Astrocyte of the spinal cord (primary cell): ENCODE data around the gene ZCCHC7.
"Not testable (repeated sequence)": the region's sequence is repeated elsewhere in the genome, so short reads cannot be mapped to it uniquely, and the experiment has no call there.

Experiments
- DNase-seq: peaks from one replicate; pipeline ENCODE4 v3.0.0; 2011; ENCODE audit warnings: low read depth, low spot score
- H3K4me3 ChIP-seq: 2 replicates; pipeline ENCODE4 v1.5.1; 2011; ENCODE audit warnings: low read depth, mild to moderate bottlenecking, low read length, moderate library complexity
- CTCF ChIP-seq: IDR thresholded peaks from 2 replicates; pipeline ENCODE4 v1.5.1; 2012; ENCODE audit warnings: low read depth, mild to moderate bottlenecking, low read length, inconsistent platforms
- in situ Hi-C: cut with HindIII; loops from 2 replicates; pipeline ENCODE4 v1.10.0; 2017; ENCODE audit warnings: low sequenced_read_pairs

Gene ZCCHC7

DNA sequence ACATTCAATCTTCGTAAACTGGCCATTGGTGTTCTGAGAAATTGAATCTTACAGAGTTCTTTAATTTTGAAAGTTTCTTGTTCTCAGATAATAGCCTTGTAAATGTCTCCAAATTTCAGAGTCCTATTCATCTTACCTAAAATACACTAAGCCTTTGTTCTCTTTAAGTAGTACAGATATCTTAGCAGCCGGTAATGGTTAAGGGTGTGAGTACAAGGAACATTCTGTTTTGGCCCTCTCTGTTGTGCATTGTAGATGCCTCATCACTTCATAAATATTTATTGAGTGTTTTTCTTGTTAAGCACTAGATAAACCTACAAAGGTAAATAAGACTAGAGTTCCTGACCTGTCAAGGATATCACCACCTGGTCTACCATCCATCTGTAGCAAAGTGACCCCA is 35.2 kb downstream of the ZCCHC7 start:
- DNase-seq: no peak
- H3K4me3 ChIP-seq: no peak overlapping the region
- no peak for TF ChIP-seq CTCF
- in situ Hi-C loops: no loop called here

- DNase-seq: no peak
- no peak overlapping the region for H3K4me3 ChIP-seq
- in situ Hi-C loops: no loop called here
- no peak for TF ChIP-seq CTCF
These were observed 35.8 kb downstream of the ZCCHC7 start for GRCh38 chr9:37156205-37156604.

GRCh38 chr9:37156781-37157356 is 36.5 kb downstream of the ZCCHC7 start:
- DNase-seq: no peak
- in situ Hi-C loops: no loop called here
- TF ChIP-seq CTCF: no peak

GRCh38 chr9:37157726-37158377 is 37.5 kb downstream of the ZCCHC7 start:
- in situ Hi-C loops: no loop called here
- no peak for DNase-seq
- TF ChIP-seq CTCF: no peak

More at GRCh38 chr9:37156781-37157356, 36.5 kb downstream of the ZCCHC7 start:
- no peak overlapping the region for H3K4me3 ChIP-seq

DNA sequence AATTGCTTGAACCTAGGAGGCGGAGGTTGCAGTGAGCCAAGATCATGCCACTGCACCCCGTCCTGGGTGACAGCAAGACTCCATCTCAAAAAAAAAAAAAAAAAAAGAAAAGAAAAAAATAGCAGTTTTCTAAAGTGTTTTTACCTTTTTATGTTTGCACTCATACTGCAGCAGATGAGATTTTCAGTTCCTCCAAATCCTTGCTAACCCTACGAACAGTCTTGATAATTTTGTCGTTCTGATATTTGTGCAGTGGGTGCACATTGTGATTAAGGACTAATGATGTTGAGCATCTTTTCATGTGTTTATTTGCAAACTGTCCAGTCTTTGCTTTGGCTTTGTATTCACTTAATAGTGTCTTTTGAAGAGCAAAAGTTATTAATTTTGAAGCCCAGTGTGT is 42.9 kb downstream of the ZCCHC7 start:
- in situ Hi-C loops: no loop called here
- no peak for DNase-seq
- H3K4me3 ChIP-seq: no peak overlapping the region
- TF ChIP-seq CTCF: no peak

More at GRCh38 chr9:37157726-37158377, 37.5 kb downstream of the ZCCHC7 start:
- H3K4me3 ChIP-seq: no peak overlapping the region

DNA sequence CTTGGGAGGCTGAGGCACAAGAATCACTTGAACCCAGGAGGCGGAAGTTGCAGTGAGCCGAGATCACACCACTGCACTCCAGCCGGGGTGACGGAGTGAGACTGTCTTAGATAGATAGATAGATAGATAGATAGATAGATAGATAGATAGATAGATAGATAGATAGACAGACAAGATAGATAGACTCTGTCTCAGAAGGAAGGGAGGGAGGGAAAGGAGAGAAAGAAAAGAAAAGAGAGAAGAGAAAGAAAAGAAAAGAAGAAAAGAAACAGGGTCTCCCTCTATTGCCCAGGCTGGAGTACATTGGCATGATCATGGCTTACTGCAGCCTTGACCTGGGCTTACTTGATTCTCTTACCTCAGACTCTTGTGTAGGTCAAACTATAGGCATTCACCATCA is 44.0 kb downstream of the ZCCHC7 start:
- in situ Hi-C loops, DNase-seq, H3K4me3 ChIP-seq: not testable (repeated sequence)

DNA sequence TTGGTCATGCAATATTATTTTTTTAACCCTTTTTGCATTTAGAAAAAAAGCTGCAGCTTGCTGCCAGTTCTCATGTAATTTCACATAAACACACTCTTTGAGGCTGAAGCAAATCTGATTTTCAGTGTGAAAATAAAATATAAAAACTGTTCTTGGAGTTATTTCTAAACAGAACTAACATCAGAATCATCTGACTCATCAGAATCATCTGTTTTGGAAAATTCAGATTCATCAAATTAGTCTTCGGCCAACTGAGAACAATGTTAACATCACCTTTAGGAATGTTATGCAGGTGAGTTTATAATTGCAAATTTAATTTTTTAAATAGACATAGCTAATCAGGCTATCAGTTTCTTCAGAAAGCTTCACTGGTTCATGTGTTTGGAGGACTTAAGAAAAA is 45.3 kb downstream of the ZCCHC7 start:
- in situ Hi-C loops: no loop called here
- TF ChIP-seq CTCF: no peak
- no peak overlapping the region for H3K4me3 ChIP-seq
- DNase-seq: no peak
